Smooth muscle cell (in vitro differentiated cells): ENCODE data around the gene MYH3. TPM values are rescaled to one million over a fixed set of nuclear protein-coding genes. Genes with fewer than 3 reads are reported as not detected.

ENCODE experiments used
- DNase-seq: peaks from one replicate; lab custom pipeline; 2025; ENCODE audit not compliant: unreplicated experiment; lab: John Stamatoyannopoulos, UW
- H2AFZ ChIP-seq: fragments of 200-600 bp; sonication (generic); 2 replicates; pipeline ENCODE4 v1.6.0; 2016; ENCODE audit warnings: antibody characterized with exemption, low read depth, mild to moderate bottlenecking
- H3F3A ChIP-seq: fragments of 200-600 bp; sonication (generic); 2 replicates; pipeline ENCODE4 v1.6.0; 2017; ENCODE audit warnings: antibody characterized with exemption, low read depth
- H3K27ac ChIP-seq: fragments of 200-600 bp; sonication (generic); 2 replicates; pipeline ENCODE4 v1.5.1; 2016; ENCODE audit warnings: low read depth, mild to moderate bottlenecking
- H3K27me3 ChIP-seq: fragments of 200-600 bp; sonication (generic); 2 replicates; pipeline ENCODE4 v1.6.1; 2016; ENCODE audit warnings: low read depth, mild to moderate bottlenecking
- H3K36me3 ChIP-seq: fragments of 200-600 bp; sonication (generic); 2 replicates; pipeline ENCODE4 v1.5.1; 2016; ENCODE audit warnings: low read depth
- H3K4me1 ChIP-seq: fragments of 200-600 bp; sonication (generic); 2 replicates; pipeline ENCODE4 v1.5.1; 2016; ENCODE audit warnings: low read depth
- H3K4me2 ChIP-seq: fragments of 200-600 bp; sonication (generic); 2 replicates; pipeline ENCODE4 v1.6.0; 2016; ENCODE audit warnings: mild to moderate bottlenecking
- H3K4me3 ChIP-seq: fragments of 200-600 bp; sonication (generic); 2 replicates; pipeline ENCODE4 v1.5.1; 2016; ENCODE audit warnings: mild to moderate bottlenecking
- H3K79me2 ChIP-seq: fragments of 200-600 bp; sonication (generic); 2 replicates; pipeline ENCODE4 v1.6.0; 2016; ENCODE audit warnings: low read depth, mild to moderate bottlenecking
- H3K9ac ChIP-seq: fragments of 200-600 bp; sonication (generic); 2 replicates; pipeline ENCODE4 v1.6.0; 2016; ENCODE audit warnings: low read depth
- H3K9me3 ChIP-seq: fragments of 200-600 bp; sonication (generic); replicated peaks from 2 replicates; pipeline ENCODE4 v1.5.1; 2016; ENCODE audit warnings: low read depth
- H4K20me1 ChIP-seq: fragments of 200-600 bp; sonication (generic); 2 replicates; pipeline ENCODE4 v1.6.0; 2016; ENCODE audit warnings: low read depth
- WGBS: methylation state at CpG from one replicate; pipeline ENCODE4 v1.1.7; 2016; ENCODE audit warnings: low lambda C conversion rate; 5-methylcytosine and 5-hydroxymethylcytosine counted together
- polyA plus RNA-seq: library from polyadenylated mRNA; unstranded; fragments of >200 nt; fragmentation: Nextera tagmentation; extraction: Ambion mirVana; gene quantifications from 2 replicates; pipeline ENCODE4 v1.2.1, GENCODE V29; 2016
- total RNA-seq: library from RNA; depleted of rRNA; stranded (reverse); fragments of >200 nt; gene quantifications from 2 replicates; pipeline ENCODE4 v1.2.3, GENCODE V29; 2014
- TF ChIP-seq, protein P1 (sequence below): fragments of 200-600 bp; sonication (generic); IDR thresholded peaks from 2 replicates; pipeline ENCODE4 v1.5.1; 2017; ENCODE audit warnings: borderline replicate concordance, mild to moderate bottlenecking, antibody characterized with exemption; ENCODE audit not compliant: insufficient read depth, poor library complexity, severe bottlenecking

MYH3 gene
- total and polyA plus RNA-seq, 2 experiments from 2014 or later: 1.1 to 1.2 TPM

DNA sequence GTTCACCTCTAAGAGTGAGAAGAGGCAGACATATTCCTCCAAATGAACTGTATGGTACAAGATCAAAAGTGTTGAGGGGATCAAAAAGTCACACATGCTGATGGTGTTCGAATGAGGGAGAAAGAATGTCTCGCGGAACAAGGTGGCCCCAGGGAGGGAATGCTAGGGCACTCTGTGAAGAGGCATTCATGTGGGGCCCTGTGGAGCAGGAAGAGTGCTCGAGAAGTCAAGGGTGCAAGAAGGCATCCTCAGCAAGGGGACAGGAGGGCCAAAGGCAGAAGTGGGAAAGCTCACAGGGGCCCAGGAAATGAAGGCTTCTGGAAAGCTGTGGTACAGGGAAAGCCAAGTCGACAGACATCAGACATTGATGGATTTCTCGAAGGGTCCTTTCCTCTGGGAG is 6.1 kb upstream of the MYH3 start:
- 97% methylated on average over 6 of the region's 6 CpGs for WGBS
- no peaks in the 10 kb centered on the region for H4K20me1 ChIP-seq

DNA sequence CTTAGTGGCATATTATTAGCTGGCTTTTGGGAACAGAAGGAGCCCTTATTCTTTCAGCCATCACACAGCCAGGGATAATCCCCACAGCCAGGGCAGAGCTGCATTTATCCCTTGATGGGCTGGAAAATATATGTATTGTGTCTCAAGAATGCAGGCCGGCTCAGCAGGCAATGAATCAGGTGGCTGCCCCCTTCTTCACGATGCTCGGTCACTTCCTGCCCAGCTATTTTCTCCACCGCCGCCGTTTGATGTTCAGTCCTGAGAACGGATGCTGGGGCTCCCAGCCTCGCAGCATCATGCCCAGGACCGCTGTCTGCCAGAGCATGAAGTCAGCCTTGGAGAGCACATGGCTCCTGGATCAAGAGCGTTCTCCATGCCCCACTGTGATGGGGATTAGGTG is 4.3 kb upstream of the MYH3 start:
- WGBS: 81% methylated on average over 10 of the region's 10 CpGs
- Histone ChIP-seq H2AFZ (no peak overlapping the region), H3K27ac (no peak overlapping the region), H3K4me2 (no peak overlapping the region), H3K36me3 (no peaks in the 10 kb centered on the region), H3K9ac (no peak overlapping the region), H4K20me1 (no peaks in the 10 kb centered on the region), H3K79me2 (no peaks in the 10 kb centered on the region), H3F3A (no peaks in the 10 kb centered on the region), H3K4me1 (no peaks in the 10 kb centered on the region), H3K9me3 (no peaks in the 10 kb centered on the region), H3K27me3 (no peaks in the 10 kb centered on the region), H3K4me3 (no peak overlapping the region)
- DNase-seq: no peak
- TF ChIP-seq, protein P1, sequence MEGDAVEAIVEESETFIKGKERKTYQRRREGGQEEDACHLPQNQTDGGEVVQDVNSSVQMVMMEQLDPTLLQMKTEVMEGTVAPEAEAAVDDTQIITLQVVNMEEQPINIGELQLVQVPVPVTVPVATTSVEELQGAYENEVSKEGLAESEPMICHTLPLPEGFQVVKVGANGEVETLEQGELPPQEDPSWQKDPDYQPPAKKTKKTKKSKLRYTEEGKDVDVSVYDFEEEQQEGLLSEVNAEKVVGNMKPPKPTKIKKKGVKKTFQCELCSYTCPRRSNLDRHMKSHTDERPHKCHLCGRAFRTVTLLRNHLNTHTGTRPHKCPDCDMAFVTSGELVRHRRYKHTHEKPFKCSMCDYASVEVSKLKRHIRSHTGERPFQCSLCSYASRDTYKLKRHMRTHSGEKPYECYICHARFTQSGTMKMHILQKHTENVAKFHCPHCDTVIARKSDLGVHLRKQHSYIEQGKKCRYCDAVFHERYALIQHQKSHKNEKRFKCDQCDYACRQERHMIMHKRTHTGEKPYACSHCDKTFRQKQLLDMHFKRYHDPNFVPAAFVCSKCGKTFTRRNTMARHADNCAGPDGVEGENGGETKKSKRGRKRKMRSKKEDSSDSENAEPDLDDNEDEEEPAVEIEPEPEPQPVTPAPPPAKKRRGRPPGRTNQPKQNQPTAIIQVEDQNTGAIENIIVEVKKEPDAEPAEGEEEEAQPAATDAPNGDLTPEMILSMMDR: no peak

More for the DNA sequence above, 6.1 kb upstream of the MYH3 start:
- Histone ChIP-seq H3F3A (no peaks in the 10 kb centered on the region), H3K4me1 (no peaks in the 10 kb centered on the region), H3K79me2 (no peaks in the 10 kb centered on the region), H3K27ac (no peak overlapping the region), H3K4me3 (no peak overlapping the region), H3K27me3 (no peaks in the 10 kb centered on the region), H3K4me2 (no peak overlapping the region), H3K36me3 (no peaks in the 10 kb centered on the region), H2AFZ (no peak overlapping the region), H3K9ac (no peak overlapping the region), H3K9me3 (no peaks in the 10 kb centered on the region)
- no peak for DNase-seq
- TF ChIP-seq, protein P1: no peak

DNA sequence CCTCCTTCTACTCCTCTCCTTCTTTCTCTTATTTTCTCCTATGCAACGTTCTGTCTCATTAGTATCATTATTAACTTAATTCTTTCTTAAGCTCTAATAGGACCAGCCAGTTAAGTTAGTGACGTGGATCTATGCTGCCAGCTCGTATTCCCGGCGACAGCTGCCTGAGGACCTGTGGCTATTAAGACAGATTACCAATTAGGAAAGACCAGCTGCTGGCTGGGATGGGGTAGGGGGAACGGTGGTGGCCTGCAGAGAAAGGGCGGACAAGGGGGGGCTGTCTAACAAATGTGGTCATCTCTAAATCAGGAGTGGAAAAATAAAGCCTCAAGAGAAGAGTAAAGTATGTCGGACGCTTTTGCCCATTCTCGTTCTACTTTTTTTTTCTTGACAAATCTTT is 770 bp upstream of the MYH3 start:
- 88% methylated on average over 10 of the region's 10 CpGs for WGBS
- Histone ChIP-seq H3K27me3 (no peaks in the 10 kb centered on the region), H3K4me2 (no peak overlapping the region), H3K79me2 (no peaks in the 10 kb centered on the region), H3K4me1 (no peaks in the 10 kb centered on the region), H4K20me1 (no peaks in the 10 kb centered on the region), H3F3A (no peaks in the 10 kb centered on the region), H3K27ac (no peak overlapping the region), H3K36me3 (no peaks in the 10 kb centered on the region), H3K9me3 (no peaks in the 10 kb centered on the region), H3K4me3 (no peak overlapping the region), H2AFZ (no peak overlapping the region), H3K9ac (no peak overlapping the region)
- TF ChIP-seq, protein P1: no peak
- DNase-seq: no peak

DNA sequence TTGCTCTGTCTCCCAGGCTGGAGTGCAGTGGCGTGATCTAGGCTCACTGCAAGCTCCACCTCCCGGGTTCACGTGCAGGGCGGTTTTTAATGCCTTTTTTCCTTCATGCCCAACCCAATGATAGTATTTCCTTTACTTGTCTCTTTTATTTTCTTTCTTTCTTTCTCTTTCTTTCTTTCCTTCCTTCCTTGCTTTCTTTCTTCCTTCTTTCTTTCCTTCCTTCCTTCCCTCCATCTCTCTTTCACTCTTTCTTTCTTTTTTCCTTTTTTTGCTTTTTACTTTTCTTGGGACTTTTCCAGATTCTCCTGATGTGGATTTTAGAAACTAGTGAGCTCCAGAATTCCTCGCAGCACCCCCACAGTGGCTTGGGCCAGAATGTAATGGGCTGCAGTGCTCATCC is 3.1 kb downstream of the MYH3 start:
- no peaks in the 10 kb centered on the region for H3K36me3 ChIP-seq
- H3K4me1 ChIP-seq: no peaks in the 10 kb centered on the region

More for the DNA sequence above, 3.1 kb downstream of the MYH3 start:
- H3K27ac ChIP-seq: no peak overlapping the region
- no peaks in the 10 kb centered on the region for H3K9me3 ChIP-seq
- no peak overlapping the region for H2AFZ ChIP-seq
- no peak overlapping the region for H3K9ac ChIP-seq
- H4K20me1 ChIP-seq: no peaks in the 10 kb centered on the region
- no peaks in the 10 kb centered on the region for H3K79me2 ChIP-seq
- no peaks in the 10 kb centered on the region for H3F3A ChIP-seq
- 88% methylated on average over 5 of the region's 5 CpGs for WGBS
- TF ChIP-seq, protein P1: no peak
- DNase-seq: no peak
- no peaks in the 10 kb centered on the region for H3K27me3 ChIP-seq
- H3K4me3 ChIP-seq: no peak overlapping the region
- H3K4me2 ChIP-seq: no peak overlapping the region
